GM12891 (cell line): Measurements from ENCODE around the gene TUBG2. TPM values are rescaled to one million over a fixed set of nuclear protein-coding genes. Genes with fewer than 3 reads are reported as not detected.
"Not testable (repeated sequence)": the region's sequence is repeated elsewhere in the genome, so short reads cannot be mapped to it uniquely, and the experiment has no call there.

Experiments used
- DNase-seq: peaks from one replicate; pipeline ENCODE4 v3.0.0; 2011; ENCODE audit warnings: low spot score; ENCODE audit not compliant: insufficient read length
- FAIRE-seq: peaks from 2 replicates; lab custom pipeline; 2011; peaks lifted over from hg19 to GRCh38; lab: Jason Lieb, UNC
- PAX5 ChIP-seq: IDR thresholded peaks from 2 replicates; pipeline ENCODE4 v1.6.1; 2011; ENCODE audit warnings: low read length, moderate library complexity, mild to moderate bottlenecking; ENCODE audit not compliant: insufficient read depth, severe bottlenecking
- POLR2A ChIP-seq: IDR thresholded peaks from 2 replicates; pipeline ENCODE4 v1.6.1; 2011; ENCODE audit warnings: low read depth, low read length, control low read depth
- POLR2AphosphoS5 ChIP-seq: IDR thresholded peaks from 2 replicates; pipeline ENCODE4 v1.6.1; 2011; ENCODE audit warnings: low read depth, low read length, control low read depth
- POU2F2 ChIP-seq: IDR thresholded peaks from 2 replicates; pipeline ENCODE4 v1.6.1; 2011; ENCODE audit warnings: low read depth, mild to moderate bottlenecking, control low read depth, low read length, moderate library complexity
- SPI1 ChIP-seq: IDR thresholded peaks from 2 replicates; pipeline ENCODE4 v1.6.1; 2011; ENCODE audit warnings: low read depth, low read length, control low read depth
- TAF1 ChIP-seq: IDR thresholded peaks from 2 replicates; pipeline ENCODE4 v1.6.1; 2011; ENCODE audit warnings: low read depth, low read length, control low read depth
- polyA plus RNA-seq: library from polyadenylated mRNA; unstranded; fragments of >200 nt; gene quantifications from one replicate; pipeline ENCODE4 v1.2.1, GENCODE V29; 2012; ENCODE audit warnings: low read depth, missing spikeins, inconsistent platforms; ENCODE audit not compliant: missing spikeins

TUBG2 gene
- polyA plus RNA-seq: 11.5 TPM

DNA sequence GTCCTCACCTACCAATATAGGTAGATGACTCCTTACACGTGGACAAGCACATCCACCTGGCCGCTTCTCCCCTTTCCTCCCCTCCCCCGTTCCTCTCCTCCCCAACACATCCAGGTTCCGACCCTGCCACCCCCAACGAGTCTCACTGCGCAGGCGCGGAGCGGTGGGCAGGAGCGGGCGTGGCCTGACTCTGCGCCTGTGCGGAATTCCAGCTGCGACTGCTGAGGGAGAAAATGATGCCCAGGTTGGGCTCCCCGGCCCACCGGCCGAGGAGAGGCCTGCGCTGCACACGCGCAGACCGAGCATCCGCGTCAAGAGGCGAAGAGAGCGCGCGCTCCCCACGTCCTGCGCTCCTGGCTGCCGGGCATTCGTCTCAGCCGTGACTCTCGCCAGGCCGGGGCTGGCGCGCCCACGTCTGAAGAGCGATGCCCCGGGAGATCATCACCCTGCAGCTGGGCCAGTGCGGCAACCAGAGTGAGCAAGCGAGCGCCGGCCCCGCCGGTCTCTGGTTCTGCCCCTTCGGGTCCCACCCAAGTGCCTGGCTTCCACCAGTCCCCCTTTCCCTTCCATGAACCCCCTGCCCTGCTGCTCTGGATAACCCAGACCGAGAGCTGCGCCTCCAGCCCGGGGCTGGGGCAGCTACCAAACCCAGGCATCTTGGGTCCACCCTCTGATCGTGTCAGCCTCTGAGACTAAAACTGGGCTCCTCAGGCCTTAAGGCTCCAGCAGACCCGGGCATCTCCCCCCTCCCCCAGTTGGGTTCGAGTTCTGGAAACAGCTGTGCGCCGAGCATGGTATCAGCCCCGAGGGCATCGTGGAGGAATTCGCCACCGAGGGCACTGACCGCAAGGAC, at the start of gene TUBG2:
TUBG2 (plus strand) TSS at position 206 of the 853 bp plus-strand sequence; CDS start at position 426, 220 bp downstream.
- DNase-seq (peak; percentile 81), FAIRE-seq (peak; percentile 87)
- TF ChIP-seq POLR2A: no peak
- TF ChIP-seq POLR2AphosphoS5: no peak
- TF ChIP-seq POU2F2: no peak
- no peak for TF ChIP-seq TAF1
- TF ChIP-seq SPI1: no peak
- no peak for TF ChIP-seq PAX5

DNA sequence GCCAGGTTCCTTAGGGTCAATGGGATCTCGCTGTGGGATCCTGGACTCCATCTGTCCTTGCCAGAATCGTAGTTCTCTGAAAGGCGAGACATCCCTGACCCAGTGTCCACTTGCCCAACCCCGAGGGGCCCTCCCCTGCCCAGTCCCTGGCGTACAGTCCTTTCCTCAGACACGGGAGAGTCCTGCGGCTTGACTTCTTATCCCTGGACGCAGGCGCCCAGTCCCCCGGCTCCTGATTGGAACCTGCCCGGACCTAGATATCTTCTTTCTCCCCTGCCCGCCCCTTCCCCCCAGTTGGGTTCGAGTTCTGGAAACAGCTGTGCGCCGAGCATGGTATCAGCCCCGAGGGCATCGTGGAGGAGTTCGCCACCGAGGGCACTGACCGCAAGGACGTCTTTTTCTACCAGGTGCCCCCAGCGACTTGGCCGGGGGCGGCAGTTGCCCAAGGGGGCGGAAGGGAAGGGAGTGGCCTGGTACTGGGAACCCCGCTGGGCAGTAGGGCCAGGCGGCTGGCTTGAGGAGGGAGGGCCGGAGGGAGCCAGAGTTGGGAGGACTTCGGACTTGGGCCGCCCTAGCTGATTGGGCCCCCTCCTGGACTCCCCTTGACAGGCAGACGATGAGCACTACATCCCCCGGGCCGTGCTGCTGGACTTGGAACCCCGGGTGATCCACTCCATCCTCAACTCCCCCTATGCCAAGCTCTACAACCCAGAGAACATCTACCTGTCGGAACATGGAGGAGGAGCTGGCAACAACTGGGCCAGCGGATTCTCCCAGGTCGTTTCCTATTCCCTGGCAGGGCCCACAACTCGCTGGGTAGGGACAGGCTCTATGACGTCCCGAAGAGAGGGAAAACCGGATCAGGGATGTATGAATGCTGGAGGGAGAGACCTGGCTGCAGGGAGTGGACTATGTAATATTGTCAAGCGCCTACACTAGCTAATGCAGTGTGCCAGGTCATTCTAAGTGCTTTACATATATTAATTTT, 49.0 kb upstream of the TUBG2 start:
- FAIRE-seq: peak; percentile 91
- not testable (repeated sequence) for DNase-seq

DNA sequence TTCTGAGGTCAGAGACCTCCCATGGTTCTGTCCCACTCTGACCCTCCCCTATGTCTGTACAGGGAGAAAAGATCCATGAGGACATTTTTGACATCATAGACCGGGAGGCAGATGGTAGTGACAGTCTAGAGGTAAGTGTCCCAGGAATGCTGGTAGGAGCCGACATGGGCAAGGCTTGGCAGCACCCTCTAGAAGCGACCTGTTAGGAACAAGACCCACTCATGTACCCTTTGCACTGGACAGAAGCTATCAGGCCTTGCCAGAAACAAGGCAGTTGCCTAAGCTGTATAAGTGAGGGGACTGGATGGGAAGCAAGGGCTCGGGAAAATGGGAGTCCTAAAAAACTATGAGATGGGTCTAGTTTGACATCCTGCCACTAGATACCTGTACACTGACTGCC, 47.1 kb upstream of the TUBG2 start:
- DNase-seq: no peak
- TF ChIP-seq PAX5 (no peak), POU2F2 (no peak), POLR2AphosphoS5 (no peak)
- FAIRE-seq: peak; percentile 28

- FAIRE-seq: no peak
- no peak for DNase-seq
- no peak for TF ChIP-seq TAF1
- no peak for TF ChIP-seq POLR2AphosphoS5
- no peak for TF ChIP-seq POLR2A
- TF ChIP-seq POU2F2: no peak
- TF ChIP-seq PAX5: no peak
- TF ChIP-seq SPI1: no peak
Measured at GRCh38 chr17:42613699-42614295, 45.3 kb upstream of the TUBG2 start.

GRCh38 chr17:42617956-42618431, 41.1 kb upstream of the TUBG2 start:
- no peak for FAIRE-seq
- TF ChIP-seq POLR2A: no peak
- TF ChIP-seq POLR2AphosphoS5: no peak
- TF ChIP-seq PAX5: no peak
- no peak for TF ChIP-seq SPI1
- TF ChIP-seq POU2F2: no peak
- TF ChIP-seq TAF1: no peak
- no peak for DNase-seq

DNA sequence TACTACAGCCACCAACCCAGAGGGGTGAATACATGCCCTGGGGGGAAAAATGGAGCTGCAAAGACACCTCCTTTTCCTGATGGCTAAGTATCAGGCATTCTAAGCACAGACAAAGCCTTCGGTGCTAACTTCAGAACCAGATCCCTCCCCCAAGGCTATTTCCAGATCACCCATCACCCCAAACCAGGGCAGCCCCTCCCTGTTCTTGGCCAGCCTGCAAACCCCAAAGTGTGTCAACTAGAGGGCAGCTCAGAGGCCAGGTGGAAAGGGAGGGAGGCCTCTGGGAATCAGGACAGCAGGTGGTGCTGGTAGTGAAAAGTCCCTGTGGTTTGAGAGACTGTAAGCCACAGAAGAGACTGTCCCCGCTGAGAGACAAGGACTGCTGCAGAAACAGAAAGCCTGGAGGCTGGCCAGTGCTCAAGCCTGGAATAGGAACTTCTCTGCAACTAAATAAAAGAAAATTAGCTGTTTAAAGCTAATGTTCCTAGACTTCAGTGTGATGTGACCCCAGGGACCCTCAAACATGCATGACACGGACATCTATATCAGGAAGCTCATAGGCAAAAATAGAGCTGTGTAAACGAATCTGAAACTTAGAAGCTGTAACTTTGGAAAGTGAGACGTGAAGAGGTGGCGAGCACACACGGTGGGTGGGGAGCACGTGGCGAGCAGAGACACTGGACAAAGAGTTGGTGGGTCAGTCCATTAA, 40.5 kb upstream of the TUBG2 start:
- no peak for TF ChIP-seq POLR2AphosphoS5
- no peak for TF ChIP-seq POLR2A
- no peak for TF ChIP-seq PAX5
- no peak for TF ChIP-seq SPI1
- TF ChIP-seq TAF1: no peak
- TF ChIP-seq POU2F2: peak; percentile 61; the same call in 1 of the 2 replicates
- peak; percentile 95 for FAIRE-seq
- DNase-seq: peak; percentile 50

- not testable (repeated sequence) for DNase-seq, FAIRE-seq
Measured at GRCh38 chr17:42621987-42622386, 37.1 kb upstream of the TUBG2 start.

- DNase-seq (no peak), FAIRE-seq (no peak)
- TF ChIP-seq PAX5 (no peak), POLR2A (no peak), SPI1 (no peak), POU2F2 (no peak), POLR2AphosphoS5 (no peak), TAF1 (no peak)
Measured at GRCh38 chr17:42623271-42623670, 35.8 kb upstream of the TUBG2 start.
